PFSK-1 (cell line): Measurements from ENCODE around the gene PDE6D.

Experiments
- FOXP2 ChIP-seq: optimal IDR thresholded peaks from 2 replicates; pipeline ENCODE3; 2011; ENCODE audit warnings: borderline replicate concordance, control low read depth, inconsistent platforms; ENCODE audit not compliant: insufficient read depth; ENCODE audit errors: extremely low read length, extremely low read depth
- POLR2AphosphoS5 ChIP-seq: IDR thresholded peaks from 2 replicates; pipeline ENCODE4 v1.6.1; 2012; ENCODE audit warnings: low read depth, mild to moderate bottlenecking, control low read depth, low read length, moderate library complexity
- SIN3A ChIP-seq: IDR thresholded peaks from 2 replicates; pipeline ENCODE4 v1.6.1; 2012; ENCODE audit warnings: mild to moderate bottlenecking, low read length, moderate library complexity, borderline replicate concordance; ENCODE audit not compliant: insufficient read depth
- TAF1 ChIP-seq: IDR thresholded peaks from 2 replicates; pipeline ENCODE4 v1.6.1; 2012; ENCODE audit warnings: low read length, control low read depth, borderline replicate concordance; ENCODE audit not compliant: insufficient read depth
- TF ChIP-seq, protein P1 (sequence below), 2 experiments: IDR thresholded peaks; 2 replicates each; pipeline versions ENCODE4 v1.6.1 to v1.8.0; 2011 to 2012; ENCODE audit warnings: low read depth in 2 of 2, low read length in 2 of 2, control low read depth in 1 of 2, inconsistent platforms in 1 of 2, mild to moderate bottlenecking in 1 of 2, moderate library complexity in 1 of 2; ENCODE audit not compliant: insufficient read depth in 1 of 2

DNA sequence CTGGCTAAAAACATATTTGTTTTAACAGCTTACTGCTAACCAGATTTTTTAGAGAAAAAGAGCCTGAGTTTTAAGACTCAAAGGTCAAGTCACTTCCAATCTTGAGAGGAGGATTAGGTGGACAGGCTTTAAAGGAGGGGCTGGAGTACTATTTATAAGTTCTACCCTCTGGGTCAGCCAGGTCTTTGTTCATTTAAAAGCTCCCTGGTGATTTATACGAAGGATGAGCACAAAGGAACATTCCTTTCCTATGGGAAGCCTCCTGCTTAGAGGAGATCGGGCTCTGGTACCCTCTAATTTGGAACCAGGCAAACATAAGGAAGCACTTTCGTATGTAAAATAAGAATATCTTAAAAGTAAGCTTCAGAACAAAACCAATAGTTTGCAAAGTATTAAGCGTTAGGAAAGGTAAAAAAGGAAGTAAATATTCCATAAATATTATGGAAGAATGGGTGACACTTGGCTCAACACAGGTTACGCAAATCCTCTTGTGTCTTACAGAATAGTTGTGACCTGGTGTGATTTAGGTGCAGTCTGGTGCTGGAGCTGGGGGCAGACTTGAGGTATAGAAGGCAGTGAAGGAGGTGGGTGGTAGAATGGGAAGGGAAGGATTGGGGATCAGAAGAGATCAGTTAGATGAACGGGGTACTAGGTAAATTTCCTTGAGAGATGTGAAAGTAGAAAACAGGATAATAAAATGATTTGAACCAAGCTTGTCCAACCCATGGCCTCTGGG is 35.6 kb downstream of the PDE6D start:
- TF ChIP-seq POLR2AphosphoS5 (no peak), TAF1 (no peak), SIN3A (no peak), FOXP2 (no peak)
- TF ChIP-seq, protein P1, sequence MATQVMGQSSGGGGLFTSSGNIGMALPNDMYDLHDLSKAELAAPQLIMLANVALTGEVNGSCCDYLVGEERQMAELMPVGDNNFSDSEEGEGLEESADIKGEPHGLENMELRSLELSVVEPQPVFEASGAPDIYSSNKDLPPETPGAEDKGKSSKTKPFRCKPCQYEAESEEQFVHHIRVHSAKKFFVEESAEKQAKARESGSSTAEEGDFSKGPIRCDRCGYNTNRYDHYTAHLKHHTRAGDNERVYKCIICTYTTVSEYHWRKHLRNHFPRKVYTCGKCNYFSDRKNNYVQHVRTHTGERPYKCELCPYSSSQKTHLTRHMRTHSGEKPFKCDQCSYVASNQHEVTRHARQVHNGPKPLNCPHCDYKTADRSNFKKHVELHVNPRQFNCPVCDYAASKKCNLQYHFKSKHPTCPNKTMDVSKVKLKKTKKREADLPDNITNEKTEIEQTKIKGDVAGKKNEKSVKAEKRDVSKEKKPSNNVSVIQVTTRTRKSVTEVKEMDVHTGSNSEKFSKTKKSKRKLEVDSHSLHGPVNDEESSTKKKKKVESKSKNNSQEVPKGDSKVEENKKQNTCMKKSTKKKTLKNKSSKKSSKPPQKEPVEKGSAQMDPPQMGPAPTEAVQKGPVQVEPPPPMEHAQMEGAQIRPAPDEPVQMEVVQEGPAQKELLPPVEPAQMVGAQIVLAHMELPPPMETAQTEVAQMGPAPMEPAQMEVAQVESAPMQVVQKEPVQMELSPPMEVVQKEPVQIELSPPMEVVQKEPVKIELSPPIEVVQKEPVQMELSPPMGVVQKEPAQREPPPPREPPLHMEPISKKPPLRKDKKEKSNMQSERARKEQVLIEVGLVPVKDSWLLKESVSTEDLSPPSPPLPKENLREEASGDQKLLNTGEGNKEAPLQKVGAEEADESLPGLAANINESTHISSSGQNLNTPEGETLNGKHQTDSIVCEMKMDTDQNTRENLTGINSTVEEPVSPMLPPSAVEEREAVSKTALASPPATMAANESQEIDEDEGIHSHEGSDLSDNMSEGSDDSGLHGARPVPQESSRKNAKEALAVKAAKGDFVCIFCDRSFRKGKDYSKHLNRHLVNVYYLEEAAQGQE (IDR thresholded peaks at IDR 0.05; ENCODE audit: insufficient read depth in 1 of 2, low read depth in 2 of 2, low read length in 2 of 2): no peak
